Measurements from ENCODE around the gene DNAJB1.
"Not testable (repeated sequence)": the region's sequence is repeated elsewhere in the genome, so short reads cannot be mapped to it uniquely, and the experiment has no call there.

The DNAJB1 gene

DNA sequence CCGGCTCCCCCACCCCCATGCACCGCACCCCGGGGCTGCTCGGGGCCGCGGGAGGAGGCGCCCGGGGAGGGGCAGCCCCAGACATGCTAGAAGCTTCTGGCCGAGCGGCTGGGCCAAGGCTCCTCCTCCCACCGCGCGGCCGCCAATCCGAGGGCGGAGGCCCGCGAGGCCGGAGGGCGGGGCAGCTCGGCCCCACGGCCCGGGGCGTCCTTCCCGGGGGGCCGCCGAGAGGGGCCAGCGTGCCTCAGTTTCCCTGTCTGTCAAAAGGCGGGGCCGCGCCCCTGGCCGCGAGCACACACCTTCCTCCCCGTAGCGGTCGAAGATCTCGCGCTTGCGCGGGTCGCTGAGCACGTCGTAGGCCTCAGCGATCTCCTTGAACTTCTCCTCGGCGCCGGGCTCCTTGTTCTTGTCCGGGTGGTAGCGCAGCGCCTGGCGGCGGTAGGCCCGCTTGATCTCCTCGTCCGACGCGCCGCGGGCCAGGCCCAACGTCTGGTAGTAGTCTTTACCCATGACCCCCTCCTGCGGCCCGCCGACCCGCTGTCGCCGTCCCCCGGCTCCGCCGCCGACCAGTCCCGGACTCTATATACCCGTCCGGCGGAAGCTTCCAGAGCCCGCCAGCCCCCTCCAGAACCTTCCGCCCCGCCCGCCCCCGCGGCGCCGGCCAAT is at the start of gene DNAJB1:
DNAJB1 (minus strand) TSS at position 558 of the 666 bp plus-strand sequence; CDS start at position 510, 48 bp downstream.
- DNase-seq (ENCODE audit: low read depth) = peak; percentile 56

DNA sequence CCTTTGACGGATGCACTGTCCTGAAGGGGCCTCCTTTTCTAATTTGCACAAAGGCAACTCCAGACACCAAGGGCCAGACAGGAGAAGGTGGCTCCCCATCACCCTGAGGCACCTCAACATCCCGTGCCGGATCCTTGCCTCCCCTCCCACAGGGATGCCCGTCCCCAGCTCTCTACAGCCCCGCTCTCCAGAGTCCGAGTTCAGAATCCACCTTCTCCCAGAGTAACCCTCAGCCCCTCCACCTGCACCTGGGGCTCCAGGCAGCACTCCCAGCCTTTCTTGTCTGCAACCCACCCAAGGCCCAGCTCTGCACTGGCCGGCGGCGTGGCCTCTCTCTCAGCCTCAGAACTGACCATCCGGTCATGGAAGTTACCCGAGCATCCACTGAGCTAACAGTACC is 48.9 kb upstream of the DNAJB1 start:
- DNase-seq (ENCODE audit: low read depth) = no peak

DNA sequence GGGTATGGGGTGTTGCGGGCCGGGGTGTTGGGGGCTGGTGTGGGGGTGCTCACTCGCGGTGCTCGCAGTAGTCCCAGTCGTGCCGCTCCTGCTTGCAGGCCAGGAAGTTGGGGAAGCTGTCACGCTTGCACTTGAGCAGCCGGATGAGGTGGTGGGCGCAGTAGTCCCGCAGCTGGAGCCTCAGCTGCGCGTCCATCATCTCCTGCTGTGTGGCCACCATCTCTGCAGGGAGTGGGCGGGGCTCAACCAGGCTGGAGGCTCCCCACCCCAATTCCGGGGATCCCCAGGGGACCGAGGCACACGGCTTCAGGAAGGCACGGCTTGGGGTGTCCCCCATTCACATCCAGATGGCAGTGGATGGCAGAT is 48.5 kb upstream of the DNAJB1 start:
- no peak for DNase-seq (ENCODE audit: low read depth)

DNA sequence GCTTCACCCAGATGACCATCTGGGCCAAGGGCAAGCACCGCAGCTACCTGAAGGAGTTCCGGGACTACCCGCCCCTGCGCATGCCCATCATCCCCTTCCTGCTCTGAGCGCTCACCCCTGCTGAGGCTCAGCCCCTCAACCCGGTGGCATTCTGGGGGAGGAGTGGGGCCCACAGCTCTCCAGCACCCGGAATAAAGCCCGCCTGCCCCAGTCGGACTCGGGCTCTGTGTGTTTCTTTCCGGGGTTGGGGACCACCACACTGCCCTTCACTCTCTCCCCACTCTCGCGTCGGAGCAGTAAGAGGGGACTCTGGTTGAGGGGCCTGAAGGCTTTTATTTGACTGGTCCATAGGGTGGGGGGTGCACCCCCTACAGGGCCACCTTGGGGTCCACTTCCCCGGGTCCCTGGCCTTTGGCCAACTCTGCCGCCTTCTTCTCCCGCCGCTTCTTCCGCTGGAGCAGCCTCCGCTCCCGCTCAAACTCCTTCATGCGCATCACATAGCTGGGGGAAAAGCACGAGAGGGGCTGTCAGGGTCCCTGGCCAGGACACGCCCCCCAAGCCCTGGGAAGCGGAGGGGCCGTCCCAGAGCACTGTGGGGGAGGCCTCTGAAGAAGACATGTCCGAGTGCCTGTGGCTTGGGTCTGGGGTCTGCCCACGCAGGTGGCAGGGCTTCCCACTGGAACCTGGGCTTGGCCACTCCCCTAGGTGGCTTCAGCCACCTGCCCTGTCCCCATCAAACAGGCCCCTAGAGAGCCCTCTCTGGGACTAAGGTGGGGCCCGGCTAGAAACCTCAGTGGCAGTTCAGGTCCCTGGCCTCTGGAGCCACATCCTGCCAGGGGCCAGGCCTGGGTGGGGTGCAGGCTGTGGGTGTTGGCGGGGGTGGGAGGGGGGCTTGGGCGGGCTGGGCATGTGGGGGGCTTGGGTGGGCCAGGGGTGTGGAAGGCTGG is 47.8 kb upstream of the DNAJB1 start:
- no peak for DNase-seq (ENCODE audit: low read depth)

DNA sequence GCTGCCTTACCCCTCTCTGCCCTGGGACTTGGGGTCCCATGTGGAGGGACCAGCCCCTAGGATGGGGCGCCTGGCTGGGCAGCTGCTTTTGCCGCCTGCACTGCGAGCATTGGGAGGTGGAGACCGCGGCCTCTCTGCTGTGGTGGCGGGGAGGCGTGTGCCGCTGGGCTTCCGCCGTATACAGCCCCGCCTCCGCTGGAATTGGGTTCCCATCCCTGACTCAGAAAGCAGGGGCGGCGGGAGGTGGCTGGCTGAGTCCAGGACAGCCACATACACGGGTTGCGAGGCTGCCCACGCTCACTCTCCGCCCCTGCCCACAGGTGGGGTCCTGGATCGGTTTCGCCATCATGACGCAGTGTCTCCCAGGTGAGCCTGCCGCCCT is 47.1 kb upstream of the DNAJB1 start:
- DNase-seq (ENCODE audit: low read depth) = no peak

DNA sequence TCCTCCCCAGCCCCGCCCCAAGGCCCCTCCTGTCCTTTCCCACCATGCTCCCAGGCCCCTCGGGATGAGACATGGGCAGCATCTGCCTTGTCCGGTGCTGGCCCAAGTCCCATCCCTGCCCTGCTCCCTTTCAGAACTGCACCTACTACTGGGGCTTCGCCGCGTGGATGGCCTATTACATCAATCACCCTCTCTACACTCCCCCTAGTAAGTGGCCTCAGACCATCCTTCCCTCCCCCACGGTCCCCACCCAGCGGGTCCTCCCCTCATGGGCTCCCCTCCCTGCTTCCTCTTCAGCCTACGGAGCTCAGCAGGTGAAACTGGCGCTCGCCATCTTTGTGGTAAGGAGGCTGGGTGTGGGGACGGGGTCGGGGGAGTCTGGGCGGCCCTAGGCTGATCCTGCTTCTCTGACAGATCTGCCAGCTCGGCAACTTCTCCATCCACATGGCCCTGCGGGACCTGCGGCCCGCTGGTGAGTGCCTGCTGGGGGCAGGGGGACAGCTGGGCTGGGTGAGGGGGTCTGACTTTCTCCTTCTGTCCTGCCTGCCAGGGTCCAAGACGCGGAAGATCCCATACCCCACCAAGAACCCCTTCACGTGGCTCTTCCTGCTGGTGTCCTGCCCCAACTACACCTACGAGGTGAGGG is 46.6 kb upstream of the DNAJB1 start:
- DNase-seq (ENCODE audit: low read depth) = not testable (repeated sequence)

DNA sequence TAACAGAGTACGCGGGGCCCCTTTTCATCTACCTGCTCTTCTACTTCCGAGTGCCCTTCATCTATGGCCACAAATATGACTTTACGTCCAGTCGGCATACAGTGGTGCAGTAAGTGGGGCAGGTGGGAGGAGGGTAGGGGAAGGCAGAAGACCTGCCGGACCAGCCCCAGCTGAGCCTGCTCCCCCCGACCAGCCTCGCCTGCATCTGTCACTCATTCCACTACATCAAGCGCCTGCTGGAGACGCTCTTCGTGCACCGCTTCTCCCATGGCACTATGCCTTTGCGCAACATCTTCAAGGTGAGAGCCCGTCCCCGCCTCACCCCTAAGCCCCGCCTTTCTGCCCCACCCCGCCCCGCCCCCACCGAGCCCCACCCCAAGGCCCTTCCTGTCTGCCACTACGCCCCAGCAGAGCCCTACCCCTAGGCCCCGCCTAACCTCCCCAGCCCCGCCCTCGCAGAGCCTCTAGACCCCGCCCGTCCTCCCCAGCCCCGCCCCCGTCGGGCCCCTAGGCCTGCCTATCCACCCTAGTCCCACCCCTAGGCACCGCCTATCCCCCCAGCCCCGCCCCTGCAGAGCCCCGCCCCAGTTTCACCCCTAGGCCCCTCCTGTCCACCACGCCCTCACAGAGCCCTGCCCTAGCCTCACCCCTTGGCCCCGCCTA is 45.9 kb upstream of the DNAJB1 start:
- no peak for DNase-seq (ENCODE audit: low read depth)

DNA sequence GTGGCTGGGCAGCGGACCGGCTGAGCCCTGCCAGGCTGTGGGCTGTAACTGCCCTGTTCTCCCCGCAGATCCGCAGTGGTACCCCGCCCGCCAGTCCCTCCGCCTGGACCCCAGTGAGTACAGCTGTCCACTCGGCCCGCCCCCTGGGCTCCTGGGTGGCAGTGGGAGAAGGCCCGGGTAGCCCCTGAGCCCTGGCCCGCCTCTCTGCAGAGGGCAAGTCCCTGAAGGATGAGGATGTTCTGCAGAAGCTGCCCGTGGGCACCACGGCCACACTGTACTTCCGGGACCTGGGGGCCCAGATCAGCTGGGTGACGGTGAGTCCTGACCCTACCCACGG is 45.4 kb upstream of the DNAJB1 start:
- no peak for DNase-seq (ENCODE audit: low read depth)

DNA sequence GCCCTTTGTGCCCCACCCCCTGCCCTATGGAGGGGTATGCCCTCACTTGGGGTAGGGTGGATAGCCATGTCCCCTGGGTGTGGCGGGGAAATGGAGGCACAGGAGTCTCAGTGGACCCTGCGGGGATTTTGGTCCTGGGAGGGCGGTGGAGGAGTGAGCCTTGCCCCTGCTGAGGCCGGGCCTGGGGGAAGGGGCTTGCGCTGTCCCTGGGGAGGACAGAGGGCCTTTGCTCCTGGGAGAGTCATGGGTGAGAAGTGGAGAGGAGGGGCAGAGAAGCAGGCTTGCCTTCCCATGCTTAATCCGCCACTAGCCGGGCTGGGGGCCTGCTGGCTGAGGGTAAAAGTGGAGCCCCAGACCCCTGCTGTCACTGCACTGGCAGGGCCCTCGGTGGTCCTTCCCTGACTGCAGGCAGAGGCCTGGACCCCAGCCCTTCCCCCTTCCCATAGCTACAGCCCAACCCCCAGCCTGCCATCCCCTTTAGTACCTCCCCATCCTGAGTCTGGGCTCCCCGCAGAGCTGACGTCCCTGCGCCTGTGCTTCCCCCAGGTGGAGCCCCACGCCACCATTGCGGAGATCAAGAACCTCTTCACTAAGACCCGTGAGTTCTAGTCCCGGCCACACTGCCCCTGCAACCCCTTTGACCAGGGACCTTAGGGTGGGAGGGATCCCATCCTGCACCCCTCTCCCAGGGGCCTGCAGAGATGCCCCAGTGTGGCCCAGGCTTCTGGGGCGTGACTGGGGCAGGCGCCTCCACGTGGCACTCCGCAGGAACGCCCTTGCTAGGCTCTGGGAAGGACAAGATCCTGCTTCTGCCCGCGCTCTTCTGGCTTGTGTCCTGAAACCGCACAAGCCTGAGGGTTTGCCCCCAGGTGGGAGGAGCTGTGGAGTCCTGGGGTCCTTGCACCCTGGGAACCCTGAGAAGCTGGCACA is 44.7 kb upstream of the DNAJB1 start:
- no peak for DNase-seq (ENCODE audit: low read depth)

DNA sequence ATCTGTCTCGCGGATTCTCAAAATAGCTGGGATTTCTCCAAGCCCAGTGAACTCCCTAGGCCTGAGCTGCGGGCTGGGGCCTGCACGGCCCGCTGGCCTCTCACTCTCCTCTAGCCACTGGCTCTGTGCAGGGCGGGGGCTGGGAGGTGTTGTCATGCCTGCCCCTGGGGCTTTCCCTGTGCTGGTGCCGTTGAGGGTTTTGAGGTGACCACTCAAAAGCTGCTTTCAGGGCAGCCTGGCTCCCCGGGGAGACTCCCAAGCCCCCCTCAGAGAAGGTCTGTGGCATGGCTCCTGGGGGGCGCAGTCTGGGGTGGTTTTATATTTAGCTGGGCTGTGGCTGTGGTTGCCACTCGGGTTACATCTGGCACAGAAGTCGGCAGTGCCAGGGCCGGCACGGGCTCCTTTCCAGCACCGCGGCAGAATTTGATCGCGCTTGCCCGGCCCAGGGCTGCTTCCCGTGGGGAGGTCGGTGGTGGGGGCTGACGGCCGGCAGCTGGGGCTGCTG is 43.7 kb upstream of the DNAJB1 start:
- DNase-seq (ENCODE audit: low read depth) = no peak

DNA sequence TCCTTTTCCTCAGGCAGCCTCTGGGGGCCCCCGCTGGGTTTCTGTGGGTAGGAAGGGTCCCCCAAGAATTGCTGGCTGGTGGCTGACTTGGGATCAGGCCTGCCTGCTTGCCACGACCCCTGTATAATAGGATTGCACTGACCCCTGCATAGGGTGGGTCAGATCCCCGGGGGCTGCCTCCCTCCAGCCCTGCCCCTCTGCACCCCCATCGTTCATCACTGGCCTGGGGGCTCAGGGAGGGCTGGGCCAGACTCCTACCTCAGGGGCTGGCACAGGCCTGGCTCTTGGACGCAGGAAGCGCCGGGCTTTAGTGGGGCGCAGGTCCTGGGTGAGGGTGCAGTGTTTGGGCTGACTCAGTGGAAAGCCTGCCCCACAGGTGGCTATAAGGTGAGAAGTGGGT is 43.1 kb upstream of the DNAJB1 start:
- no peak for DNase-seq (ENCODE audit: low read depth)

DNA sequence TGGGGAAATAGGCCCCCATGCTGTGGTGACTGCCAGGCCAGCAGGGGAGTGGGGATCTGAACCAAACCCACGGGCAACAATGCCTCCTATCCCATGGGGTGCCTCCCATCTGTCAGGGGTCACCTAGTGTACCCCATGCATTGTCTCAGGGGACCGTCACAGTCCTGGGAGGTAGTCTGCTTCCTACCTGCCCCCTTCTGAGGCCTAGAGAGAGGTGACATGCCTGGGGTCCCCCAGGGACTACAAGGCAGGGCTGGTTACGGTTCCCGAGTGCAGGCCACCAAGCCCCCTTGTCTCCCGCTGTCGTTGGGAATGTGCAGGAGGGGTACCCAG is 42.5 kb upstream of the DNAJB1 start:
- DNase-seq (ENCODE audit: low read depth) = no peak

DNA sequence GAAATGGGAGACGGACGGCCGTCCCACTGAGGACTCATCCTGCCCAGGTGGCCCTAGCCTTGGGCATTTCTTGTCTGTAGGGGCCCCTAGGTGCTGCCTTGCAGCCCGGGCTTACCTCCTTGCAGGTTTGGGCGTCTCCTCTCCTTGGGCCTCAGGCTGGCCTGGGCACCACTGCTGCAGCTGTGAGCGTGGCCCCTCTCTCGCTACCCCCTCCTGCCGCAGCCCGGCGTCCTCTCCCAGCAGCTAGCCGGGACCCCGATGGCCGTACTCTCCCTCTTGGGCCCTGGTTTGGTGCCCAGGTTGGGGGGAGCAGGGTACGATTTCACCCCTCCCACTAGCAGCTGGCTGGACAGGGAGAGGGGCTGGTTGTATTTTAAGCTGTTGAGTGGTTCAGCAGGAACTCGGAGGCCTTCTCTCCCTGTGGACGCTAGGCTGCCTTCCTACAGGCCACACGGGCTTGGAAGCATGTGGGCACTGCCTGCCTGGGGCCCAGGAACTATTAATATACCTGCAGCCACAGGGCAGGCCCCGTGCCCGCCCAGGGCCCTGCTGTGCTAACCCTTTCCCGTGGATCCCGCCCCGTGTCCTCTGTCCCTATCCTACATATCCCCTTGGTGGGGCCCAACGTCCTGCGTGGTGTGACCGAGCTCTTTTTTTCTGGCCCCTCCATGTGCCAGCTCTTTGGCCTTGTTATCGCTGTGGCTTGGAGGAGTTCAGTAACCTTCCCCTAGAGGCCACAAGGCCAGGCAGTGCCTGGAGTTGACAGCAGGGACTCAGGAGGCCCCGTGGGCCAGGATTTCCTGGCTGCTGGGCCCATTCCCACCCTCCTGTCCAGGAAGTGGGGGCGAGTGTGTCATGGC is 41.9 kb upstream of the DNAJB1 start:
- DNase-seq (ENCODE audit: low read depth) = no peak

DNA sequence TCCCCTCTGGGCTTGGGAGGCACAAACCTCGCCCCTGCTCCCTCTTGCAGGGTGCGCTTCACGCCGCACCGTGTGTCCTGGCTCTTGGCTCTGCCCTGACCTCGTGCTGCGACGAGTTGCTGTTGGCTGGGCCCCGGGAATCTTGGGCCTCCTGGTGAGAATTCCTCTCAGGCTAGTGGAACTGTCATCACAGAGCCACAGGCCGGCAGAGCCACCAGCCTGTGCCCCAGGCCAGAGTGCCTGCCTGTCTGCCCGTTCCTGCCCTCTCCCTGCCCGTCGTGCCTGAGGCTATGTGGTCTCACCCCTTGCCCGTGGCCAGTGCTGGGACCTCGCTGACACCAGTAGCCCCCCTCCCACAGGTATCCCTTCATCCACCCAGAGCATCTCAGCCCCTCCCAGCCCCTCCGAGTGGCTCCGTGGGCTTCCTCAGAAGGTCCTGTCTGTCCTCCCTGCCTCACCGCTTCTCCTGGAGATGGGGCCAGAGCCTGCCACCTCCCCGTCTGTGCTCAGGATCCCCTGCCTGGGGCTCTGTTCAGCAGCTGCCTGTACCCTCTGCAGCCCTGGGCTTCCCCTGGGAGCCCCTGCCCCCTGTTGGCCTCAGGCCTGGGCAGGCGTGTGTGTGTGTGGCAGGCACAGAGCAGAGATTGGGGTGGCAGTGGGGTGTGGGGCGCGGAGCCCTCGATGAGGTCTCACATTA is 40.3 kb upstream of the DNAJB1 start:
- DNase-seq (ENCODE audit: low read depth) = no peak

DNA sequence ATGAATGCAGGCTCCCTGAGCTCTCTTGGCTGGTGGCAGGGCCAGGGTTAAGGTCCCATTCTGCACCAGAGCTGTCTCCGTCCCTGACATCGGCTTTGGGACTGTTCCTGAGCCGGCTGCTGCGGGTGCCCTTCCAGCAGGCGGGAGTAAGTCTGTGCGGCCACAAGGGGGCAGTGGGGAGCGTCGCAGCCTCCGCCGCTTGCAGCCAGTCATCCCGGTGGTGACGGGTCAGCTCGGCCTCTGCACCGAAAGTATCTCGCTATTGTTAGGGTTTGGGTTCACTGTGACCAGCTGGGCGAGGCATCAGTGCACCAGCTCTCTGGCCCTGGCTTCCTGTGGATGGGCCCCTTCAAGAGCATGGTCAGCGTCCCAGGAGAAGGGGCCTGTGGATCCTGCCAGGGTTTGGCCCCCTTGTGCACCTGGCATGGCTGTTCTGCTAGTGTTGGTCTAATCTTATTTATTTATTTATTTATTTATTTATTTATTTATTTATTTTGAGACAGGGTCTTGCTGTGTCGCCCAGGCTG is 38.5 kb upstream of the DNAJB1 start:
- peak; percentile 44 for DNase-seq (ENCODE audit: low read depth)

DNA sequence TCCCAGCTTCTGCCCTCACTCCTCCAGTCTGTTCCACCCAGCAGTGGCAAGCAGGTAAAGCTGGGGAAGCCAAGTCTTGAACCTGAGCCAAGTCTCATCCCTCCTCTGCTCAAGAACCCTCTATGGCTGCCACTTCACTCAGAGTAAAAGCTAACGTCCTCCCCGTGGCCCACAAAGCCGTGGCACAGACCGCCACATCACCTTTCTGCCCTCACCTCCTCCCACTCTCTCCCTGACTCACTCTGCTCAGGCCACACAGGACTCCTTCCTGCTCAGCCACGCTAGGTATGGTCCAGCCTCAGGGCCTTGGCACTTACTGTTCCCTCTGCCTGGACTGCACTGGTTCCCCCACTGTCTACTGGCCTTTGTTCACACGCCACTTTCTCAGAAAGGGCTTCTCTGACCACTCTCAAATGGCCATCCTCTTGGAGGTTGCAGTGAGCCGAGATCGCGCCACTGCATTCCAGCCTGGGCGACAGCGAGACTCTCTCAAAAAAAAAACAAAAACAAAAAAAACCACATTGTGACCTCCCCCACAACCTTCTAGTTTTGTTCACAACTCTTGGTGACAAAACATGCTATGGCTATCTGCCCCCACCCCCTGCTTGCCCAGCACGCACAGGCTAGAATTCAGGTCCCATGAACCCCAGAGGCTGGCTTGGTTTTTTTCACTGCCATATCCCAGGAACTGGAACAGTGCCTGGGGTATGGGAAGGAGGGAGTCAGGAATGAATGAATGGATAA is 37.9 kb upstream of the DNAJB1 start:
- DNase-seq (ENCODE audit: low read depth) = no peak

DNA sequence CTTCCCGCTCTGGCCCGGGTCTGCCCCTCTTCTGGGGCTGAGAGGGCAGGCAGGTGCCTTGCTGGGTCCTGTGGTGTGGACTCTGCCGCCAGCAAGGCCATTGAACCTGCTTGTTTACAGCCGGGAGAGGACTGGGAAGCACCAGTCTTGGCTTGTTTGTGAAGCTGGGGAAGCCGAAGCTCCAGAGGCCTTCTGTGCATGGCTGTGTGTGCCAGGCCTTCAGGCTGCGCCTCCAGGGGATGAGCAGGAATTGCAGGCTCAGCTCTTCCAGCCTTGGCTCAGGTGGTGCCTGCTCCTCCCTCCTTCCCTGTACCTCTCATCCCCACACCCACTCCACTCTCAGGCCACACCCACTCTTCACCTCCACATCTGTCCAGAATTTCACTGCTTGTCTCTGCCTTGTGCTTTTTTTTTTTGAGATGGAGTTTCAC is 36.2 kb upstream of the DNAJB1 start:
- DNase-seq (ENCODE audit: low read depth) = no peak

DNA sequence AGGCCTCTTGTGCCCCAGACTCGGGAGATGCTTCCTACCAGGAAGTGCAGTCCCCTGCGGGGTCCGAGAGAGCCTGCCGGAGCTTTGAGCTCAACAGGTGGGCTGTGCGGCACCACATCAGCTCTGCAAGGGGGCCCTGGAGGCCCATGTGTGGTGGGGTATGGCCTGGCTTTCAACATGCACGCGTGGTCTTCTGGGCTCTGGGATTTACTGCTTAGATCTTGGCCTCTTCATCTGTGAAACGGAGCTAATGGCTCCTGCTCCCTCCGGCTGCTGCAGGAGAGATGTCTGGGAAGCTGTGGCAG is 35.7 kb upstream of the DNAJB1 start:
- DNase-seq (ENCODE audit: low read depth) = no peak
